KMS-11 (cell line): Measurements from ENCODE around the gene SWSAP1.

ENCODE experiments used
- H2AFZ ChIP-seq: fragments of 200-600 bp; sonication (generic); 2 replicates; pipeline ENCODE4 v1.6.1; 2016; ENCODE audit warnings: antibody characterized with exemption, mixed run types, low read depth
- H3K27ac ChIP-seq: fragments of 200-600 bp; sonication (generic); 2 replicates; pipeline ENCODE4 v1.6.1; 2016; ENCODE audit warnings: mild to moderate bottlenecking, mixed run types
- H3K27me3 ChIP-seq: fragments of 200-600 bp; sonication (generic); 2 replicates; pipeline ENCODE4 v1.6.1; 2017; ENCODE audit warnings: mild to moderate bottlenecking, low read depth, mixed run types, moderate library complexity; ENCODE audit not compliant: insufficient read depth
- H3K36me3 ChIP-seq: fragments of 200-600 bp; sonication (generic); 2 replicates; pipeline ENCODE4 v1.6.1; 2017; ENCODE audit warnings: mild to moderate bottlenecking, mixed run types; ENCODE audit not compliant: insufficient read depth
- H3K4me1 ChIP-seq: fragments of 200-600 bp; sonication (generic); 2 replicates; pipeline ENCODE4 v1.6.1; 2016; ENCODE audit warnings: mild to moderate bottlenecking, low read depth, mixed run types; ENCODE audit not compliant: poor library complexity, severe bottlenecking
- H3K4me2 ChIP-seq: fragments of 200-600 bp; sonication (generic); 2 replicates; pipeline ENCODE4 v1.7.0; 2016; ENCODE audit warnings: mild to moderate bottlenecking, mixed run types
- H3K4me3 ChIP-seq: fragments of 200-600 bp; sonication (generic); IDR thresholded peaks from 2 replicates; pipeline ENCODE4 v1.6.1; 2017; ENCODE audit warnings: low read depth, low read length, mixed read lengths; ENCODE audit not compliant: insufficient read depth
- H3K79me2 ChIP-seq: fragments of 200-600 bp; sonication (generic); 2 replicates; pipeline ENCODE4 v1.6.1; 2016; ENCODE audit warnings: low read depth, mixed run types; ENCODE audit not compliant: insufficient read depth
- H3K9ac ChIP-seq: fragments of 200-600 bp; sonication (generic); 2 replicates; pipeline ENCODE4 v1.6.1; 2016; ENCODE audit warnings: mild to moderate bottlenecking, mixed run types
- H4K20me1 ChIP-seq: fragments of 200-600 bp; sonication (generic); 2 replicates; pipeline ENCODE4 v1.6.1; 2016; ENCODE audit warnings: mild to moderate bottlenecking, mixed run types; ENCODE audit not compliant: insufficient read depth
- TF ChIP-seq, protein P1 (sequence below): fragments of 200-600 bp; sonication (generic); conservative IDR thresholded peaks from 2 replicates; pipeline ENCODE4 v1.6.1; 2017; ENCODE audit warnings: low read depth, mild to moderate bottlenecking, antibody characterized with exemption, low read length, moderate library complexity, mixed read lengths

SWSAP1 gene

DNA sequence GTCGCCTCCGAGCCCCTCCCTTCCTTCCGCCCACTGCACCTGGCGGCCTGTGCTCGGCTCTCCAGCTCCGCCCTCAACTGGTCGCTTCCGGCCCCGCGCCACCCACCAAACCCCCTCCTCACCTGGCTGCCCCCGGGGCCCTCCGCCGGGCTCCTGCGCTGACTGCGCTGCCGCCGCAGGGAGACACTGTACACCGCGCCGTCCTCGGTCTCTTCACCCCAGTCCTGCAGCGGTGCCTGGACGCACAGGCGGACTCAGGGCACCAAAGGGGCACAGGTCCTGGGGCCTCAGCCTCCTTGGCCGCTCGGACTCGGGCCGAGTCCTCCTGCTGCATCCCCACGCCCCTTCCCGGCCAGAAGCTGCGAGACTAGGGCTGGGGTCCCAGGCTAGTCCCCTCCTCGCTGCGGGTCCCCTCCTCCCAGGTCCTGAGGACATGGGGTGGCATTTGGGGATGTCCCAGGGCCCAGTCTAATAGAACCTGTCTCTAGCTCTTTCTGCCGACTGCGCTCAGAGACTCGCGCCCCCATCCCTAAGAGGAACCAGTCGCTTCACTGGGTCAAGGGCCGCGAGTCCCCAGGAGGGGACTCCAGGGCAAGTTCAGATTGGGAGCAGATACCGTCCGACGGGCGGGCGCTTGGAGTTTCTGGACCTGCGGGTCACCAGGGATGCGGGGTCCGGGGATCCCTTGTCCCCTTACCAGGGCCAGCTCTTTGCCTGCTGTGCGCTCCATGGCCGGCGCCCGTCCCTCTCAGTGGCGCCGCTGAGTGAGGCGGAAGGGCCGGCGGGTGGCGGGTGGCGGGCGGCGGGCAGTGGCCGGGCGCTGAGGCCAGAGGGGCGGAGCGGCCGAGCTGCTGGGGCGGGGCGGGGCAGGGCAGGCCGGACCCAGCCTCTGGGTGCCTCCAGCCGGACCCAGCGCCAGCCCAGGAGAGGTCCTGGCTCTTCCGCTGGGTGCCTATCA lies 44.4 kb downstream of the SWSAP1 start, which contains the start of gene RGL3:
TSS of gene RGL3 (minus strand) at position 766 of the 958 bp plus-strand sequence. CDS start at position 730, 36 bp downstream.
- Histone ChIP-seq H3K36me3 (no peaks in the 10 kb centered on the region), H3K27ac (no peak within 1 kb of the TSS), H3K27me3 (peaks cover 49% of the 10 kb centered on the region), H3K4me2 (no peak within 1 kb of the TSS), H3K9ac (no peak within 1 kb of the TSS), H3K4me1 (peaks cover 4% of the 10 kb centered on the region), H4K20me1 (no peaks in the 10 kb centered on the region), H3K4me3 (no peak within 1 kb of the TSS), H3K79me2 (no peaks in the 10 kb centered on the region), H2AFZ (no peak within 1 kb of the TSS)
- TF ChIP-seq, protein P1, sequence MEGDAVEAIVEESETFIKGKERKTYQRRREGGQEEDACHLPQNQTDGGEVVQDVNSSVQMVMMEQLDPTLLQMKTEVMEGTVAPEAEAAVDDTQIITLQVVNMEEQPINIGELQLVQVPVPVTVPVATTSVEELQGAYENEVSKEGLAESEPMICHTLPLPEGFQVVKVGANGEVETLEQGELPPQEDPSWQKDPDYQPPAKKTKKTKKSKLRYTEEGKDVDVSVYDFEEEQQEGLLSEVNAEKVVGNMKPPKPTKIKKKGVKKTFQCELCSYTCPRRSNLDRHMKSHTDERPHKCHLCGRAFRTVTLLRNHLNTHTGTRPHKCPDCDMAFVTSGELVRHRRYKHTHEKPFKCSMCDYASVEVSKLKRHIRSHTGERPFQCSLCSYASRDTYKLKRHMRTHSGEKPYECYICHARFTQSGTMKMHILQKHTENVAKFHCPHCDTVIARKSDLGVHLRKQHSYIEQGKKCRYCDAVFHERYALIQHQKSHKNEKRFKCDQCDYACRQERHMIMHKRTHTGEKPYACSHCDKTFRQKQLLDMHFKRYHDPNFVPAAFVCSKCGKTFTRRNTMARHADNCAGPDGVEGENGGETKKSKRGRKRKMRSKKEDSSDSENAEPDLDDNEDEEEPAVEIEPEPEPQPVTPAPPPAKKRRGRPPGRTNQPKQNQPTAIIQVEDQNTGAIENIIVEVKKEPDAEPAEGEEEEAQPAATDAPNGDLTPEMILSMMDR: no peak

DNA sequence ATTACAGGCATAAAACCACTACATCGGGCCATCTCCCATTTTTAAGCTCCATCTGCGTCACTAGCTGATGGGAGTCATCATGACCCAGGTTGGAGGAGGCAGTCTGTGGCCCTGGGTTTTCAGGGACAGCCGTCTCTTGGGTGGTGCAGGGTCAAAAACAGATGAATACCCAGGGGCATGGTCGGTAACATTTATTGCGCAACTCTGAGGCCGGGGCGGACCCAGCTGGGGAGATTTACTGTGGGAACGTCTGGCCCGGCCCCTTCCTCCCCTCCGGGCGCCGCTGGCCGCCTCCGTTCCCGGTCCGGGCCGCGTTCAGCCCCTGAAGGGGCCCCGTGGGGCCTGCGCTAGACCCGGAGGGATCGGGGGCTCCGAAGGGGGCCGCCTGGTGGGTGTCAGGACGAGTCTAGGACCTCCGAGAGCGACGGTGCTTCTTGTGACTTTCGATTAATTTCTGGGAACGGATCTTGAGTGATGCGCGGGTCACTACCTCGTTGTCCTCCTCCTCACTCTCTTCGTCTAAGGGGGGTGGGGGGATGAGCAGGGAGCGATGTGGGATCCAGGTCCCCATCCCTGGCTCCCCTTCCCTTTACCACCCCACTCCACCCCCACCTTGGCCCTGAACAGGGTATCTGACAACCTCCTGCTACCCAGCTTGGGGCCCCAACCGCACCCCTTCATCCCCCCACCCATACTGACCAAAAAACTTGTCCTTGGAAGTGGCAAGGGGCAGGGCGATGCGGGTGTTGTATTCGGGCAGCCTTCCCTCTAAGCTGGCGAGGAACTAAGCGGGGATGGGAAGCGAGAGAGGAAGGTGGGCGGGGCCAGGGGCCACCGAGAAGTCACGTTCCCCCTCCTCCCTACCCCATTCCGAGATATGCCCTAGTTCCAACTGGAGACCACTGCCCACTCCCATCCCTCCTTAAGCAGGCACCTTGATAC lies 46.2 kb downstream of the SWSAP1 start:
- Histone ChIP-seq H3K27me3 (peaks cover 41% of the 10 kb centered on the region), H3K4me3 (no peak overlapping the region)

DNA sequence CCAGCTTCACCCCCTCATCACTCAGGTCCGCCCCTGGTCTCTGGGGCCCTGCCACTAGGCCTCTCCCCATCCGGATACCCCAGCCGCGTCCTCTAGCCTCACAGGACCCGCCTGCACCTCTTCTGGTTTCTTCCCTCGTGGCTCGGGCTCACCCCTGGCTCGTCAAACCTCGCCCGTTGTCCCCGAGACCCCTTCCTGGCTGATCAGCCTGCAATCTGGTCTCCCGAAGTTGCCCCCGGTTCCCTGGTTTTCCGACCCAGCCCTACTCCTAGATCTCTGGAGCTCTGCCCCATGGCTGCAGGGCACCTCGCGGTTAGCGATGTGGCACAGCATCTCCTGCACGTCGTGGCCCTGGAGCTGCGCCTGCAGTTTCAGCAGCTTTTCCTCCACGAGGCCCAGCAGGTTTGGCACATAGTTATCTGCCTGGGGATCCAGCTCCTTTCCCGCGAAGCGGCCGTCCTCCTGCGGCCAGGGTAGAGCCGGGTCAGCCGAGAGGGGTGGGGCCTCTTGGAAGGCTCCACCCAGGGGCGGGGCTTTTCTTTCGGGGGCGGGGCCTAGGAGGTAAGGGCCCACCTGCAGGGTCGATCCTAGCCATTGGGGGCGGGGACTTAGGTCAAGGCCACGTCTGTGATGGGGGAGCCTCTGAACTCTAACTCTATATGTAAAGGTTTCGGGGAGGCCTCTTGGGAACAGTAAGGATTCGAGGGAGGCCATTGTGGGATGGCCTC lies 47.1 kb downstream of the SWSAP1 start:
- Histone ChIP-seq H3K27ac (no peak overlapping the region), H3K36me3 (no peaks in the 10 kb centered on the region), H4K20me1 (no peaks in the 10 kb centered on the region), H3K4me1 (peaks cover 4% of the 10 kb centered on the region), H2AFZ (peak overlapping the region; percentile 70), H3K4me3 (no peak overlapping the region), H3K79me2 (no peaks in the 10 kb centered on the region), H3K27me3 (peaks cover 33% of the 10 kb centered on the region), H3K4me2 (peak overlapping the region; percentile 57), H3K9ac (no peak overlapping the region)
- TF ChIP-seq, protein P1: no peak

More for the DNA sequence above, 46.2 kb downstream of the SWSAP1 start:
- no peaks in the 10 kb centered on the region for H3K79me2 ChIP-seq
- H2AFZ ChIP-seq: peak overlapping the region; percentile 70; the same call in 1 of the 2 replicates
- no peak overlapping the region for H3K9ac ChIP-seq
- H4K20me1 ChIP-seq: no peaks in the 10 kb centered on the region
- TF ChIP-seq, protein P1: no peak
- H3K4me1 ChIP-seq: peaks cover 4% of the 10 kb centered on the region
- H3K36me3 ChIP-seq: no peaks in the 10 kb centered on the region
- H3K27ac ChIP-seq: no peak overlapping the region
- H3K4me2 ChIP-seq: peak overlapping the region; percentile 57; the same call in 1 of the 2 replicates
